CD4-positive, alpha-beta T cell treated with Interleukin-21 for 1 hour (primary cell): Measurements from ENCODE around the gene TDRD7.
A peak's percentile ranks its signal among the peaks of the same experiment; 100 is the strongest.

Experiments
- DNase-seq: peaks from one replicate; pipeline ENCODE4 v3.0.0-alpha.2; 2020

TDRD7 gene

DNA sequence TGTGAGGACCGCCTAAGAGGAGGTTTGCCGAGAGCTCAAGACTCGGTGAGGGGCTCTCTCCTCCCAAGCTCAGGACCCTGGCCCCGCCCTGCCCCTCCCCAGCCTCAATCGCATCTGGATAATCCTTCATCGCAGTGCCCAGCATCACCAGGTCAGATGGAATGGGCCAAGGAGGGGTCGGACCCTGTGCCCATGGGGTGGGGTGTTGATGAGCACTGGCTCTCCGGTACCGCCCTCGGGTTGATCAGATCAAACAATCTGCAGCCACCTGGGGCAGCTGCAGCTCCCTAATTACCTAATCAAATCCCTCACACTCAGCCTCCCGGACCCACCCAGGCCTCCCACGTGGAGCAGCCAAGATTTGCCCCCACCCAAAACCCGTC is 24.4 kb upstream of the TDRD7 start:
- no peak for DNase-seq

DNA sequence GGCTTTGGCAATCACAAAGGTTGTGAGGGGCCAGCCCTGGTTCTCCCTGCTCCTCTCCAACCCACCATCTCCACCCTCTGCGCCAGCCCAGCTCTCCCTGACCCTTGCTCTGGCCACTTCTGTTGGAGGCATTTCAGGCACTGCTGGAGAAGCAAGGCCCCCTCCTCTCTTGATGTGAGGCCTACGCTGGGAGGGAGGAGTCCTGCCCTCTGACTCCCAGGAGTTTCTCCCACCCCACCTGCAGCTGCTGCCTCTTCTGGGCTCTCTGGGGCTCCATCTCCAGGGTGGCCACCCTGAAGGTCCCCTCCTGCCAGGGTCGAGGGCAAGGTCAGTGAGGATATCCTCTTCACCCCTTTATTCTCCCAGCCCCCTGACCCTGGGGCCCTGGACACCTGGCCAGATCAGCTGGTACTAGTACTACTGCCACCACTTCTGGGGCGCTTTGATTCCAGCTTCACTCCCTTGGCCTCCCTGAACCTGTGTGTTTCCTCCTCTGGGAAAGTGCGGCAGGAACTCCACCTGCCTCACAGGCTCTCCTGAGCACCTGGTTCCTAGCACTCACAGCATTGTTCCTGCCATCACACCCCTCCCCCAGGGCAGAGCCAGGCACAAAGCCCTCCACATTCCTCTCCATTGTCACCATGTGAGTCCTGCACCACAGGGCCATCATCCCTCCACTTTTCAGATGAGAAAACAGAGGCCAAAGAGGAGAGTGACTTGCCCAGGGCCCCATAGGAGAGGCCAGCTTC is 23.8 kb upstream of the TDRD7 start:
- no peak for DNase-seq

DNA sequence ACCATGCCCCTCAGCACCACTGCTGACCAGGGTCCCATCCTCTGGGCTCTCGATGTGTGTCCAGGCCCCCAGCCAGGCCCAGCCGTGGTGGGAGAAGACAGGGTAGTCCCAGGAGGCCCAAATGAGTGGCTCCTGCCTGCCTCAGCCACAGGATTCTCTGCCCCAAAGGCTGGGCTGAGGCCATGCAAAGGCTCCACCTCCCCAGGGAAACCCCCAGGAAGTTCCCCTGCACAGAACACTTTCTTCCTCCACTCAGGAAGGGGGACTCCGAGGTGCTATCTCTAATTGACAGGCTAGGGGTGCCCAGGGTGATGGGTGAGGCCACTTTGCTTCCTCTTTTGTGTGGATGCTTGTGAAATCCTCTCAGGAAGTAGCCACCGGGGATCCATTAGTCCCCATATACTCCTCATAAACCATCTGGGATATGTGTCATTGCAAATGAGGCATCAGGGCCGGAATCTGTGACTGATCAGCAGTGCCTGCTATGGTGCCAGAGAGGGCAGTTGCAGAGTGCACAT is 23.1 kb upstream of the TDRD7 start:
- DNase-seq = peak; percentile 23

DNA sequence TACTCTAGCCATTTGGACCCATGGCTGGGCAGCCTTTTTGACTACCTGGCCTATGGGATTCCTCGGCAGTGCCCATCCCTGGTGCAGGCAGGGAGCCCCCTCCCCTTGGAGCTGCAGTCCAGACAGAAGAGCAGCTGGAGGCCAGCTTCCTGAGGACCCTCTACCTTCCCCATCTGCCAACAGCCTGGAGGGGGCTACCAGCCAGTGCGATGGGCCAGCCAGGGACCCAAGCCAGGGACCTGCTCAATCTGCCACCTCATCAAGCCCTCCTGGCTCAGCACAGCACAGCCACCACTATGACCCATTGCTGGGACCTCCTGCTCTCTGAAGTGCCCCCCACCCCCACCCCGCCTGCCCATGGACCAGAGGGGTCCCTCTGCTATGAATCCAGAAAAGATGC is 22.6 kb upstream of the TDRD7 start:
- DNase-seq = no peak

DNA sequence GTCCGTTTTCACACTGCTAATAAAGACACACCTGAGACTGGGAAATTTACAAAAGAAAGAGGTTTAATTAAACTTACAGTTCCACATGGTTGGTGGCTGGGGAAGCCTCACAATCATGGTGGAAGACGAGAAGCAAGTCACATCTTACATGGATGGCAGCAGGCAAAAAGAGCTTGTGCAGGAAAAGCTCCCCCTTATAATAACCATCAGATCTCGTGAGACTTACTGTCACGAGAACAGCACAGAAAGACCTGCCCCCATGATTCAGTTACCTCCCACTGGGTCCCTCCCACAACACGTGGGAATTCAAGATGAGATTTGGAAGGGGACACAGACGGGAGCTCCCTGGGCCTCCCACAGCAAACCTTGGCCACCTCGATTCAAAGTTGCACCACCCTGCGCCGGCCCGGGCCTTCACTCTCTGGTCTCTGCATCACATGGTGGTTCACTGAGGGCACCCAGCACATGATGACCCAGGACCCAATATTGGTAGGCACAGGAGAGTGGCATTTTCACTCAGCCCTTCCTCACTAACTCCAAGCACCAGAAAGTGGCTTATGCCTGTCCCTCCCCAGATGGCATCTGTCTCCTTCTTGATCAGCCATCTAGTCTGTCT is 21.0 kb upstream of the TDRD7 start:
- DNase-seq = no peak

DNA sequence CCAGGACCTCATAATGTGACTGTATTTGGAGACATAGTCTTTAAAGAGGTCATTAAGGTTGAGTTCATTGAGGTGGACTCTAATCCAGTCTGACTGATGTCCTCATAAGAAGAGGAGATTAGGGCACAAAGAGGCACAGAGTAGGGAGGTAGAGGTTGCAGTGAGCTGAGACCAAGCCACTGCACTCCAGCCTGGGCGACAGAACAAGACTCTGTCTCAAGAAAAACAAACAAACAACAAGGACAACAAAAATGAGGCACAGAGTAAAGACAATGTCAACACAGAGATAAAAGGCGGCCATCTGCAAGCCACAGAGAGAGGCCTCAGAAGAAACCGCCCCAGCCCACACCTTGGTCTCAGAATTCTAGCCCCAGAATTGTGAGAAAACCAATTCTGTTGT is 17.0 kb upstream of the TDRD7 start:
- DNase-seq = no peak

DNA sequence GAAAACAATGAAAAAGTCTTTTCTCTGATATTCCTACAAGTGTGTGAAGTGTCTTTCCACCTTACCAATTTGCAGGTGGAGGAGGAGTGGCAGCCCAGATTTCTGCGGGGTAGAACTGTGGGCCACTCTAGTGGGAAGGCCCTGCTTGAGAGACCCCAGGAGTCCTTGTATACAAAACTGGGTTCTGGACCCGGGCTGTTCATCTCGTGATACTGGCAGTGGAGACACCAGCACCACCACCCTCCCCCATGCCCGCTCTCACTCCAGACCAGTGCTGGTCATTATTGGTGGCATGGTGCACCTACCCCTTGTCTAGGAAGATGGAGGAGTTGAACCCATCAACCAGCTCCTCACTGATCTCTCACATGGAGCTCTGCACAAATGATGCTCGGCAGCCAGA is 16.2 kb upstream of the TDRD7 start:
- no peak for DNase-seq

DNA sequence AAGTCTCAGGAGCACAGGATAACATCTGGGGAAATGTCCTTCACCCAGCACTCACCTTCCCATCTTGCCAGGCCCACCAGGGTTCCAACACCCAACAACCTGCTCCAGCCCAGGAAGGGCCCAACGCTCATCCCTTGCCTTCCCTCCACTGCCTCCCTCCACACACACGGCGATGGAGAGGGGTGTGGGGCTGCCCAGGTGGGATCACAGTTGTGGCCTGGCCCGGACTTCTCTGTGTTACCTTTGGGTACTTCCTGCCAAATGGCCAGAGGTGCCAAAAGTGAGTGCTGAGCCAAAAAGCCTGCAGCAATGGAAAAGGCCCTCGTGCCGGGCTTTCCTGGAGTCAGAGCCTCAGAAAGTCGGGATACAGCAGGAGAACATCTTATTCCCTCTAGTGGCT is 15.6 kb upstream of the TDRD7 start:
- no peak for DNase-seq

DNA sequence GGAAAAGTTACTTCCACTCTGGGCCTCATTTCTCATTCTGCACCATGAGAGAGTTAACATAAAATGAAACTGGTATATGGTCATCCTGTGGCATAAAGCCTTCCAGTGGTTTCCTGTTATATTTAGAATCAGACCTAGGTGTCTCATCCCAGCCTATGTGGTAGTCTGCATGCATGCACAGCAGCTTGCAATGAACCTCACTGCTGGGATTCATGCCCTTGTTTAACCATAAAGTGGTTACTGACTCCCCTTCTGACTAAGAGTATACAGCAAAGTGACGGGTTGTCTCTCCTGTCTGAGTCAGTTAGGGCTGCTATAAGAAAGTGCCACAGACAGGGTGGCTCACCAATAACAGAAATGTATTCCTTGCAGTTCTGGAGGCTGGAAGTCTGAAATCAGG is 14.7 kb upstream of the TDRD7 start:
- no peak for DNase-seq

DNA sequence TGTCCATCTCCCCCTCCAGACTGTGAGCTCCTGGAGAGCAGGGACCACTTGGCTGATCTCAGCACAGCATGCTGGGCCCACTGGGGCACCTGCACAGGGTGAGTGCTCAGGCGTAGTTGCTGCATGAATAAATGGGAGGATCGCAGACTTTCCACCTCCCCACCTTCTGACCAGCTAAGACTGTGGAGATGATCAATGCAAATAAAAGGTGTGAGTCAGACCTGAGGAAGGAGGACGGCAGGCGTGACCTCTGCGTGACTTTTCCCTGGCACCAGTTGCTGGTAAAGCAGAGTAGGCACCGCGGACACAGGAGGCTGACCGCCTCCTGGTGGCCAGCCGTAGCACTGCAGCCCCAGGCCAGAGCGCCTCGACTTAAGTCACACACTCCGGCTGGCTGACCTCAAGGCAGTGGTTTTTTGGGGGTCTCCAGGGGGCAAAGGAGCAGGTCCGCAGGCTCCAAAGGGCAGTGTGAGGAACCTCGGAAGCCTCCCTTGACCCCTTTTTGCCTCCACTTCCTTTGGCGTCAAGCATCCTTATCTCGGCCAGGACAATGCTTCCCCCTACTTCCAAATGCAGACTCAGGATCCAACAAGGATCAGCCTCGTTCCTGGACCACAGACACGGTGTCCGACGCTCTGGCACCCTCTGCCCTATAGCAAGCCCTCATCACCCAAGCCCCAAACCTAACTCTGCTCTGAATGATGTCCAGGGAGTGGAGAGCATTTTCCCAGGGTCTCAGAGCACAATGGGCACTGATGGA is 12.7 kb upstream of the TDRD7 start:
- DNase-seq = peak; percentile 63

DNA sequence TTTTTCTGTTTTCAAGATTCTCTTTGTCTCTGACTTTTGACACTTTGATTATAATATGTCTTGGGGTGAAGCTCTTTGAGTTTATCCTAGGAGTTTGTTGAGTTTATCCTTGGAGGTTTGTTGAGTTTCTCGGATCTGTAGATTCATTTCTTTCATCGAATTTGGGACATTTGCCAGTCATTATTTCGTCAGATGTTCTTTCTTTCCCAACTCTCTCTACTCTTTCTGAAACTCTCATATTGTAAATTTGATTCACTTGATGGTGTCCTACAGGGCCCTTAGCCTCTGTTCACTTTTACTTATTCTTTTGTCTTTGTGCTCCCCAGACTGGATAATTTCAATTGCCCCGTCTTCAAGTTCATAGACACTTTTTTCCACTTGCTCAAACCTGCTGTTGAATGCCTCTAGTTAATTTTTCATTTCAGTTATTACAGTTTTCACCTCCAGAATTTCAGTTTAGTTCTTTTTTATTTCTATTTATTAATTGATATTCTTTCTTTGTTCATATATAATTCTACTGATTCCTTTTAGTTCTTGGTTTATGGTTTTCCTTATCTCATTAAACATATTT is 8.1 kb upstream of the TDRD7 start:
- DNase-seq = no peak

DNA sequence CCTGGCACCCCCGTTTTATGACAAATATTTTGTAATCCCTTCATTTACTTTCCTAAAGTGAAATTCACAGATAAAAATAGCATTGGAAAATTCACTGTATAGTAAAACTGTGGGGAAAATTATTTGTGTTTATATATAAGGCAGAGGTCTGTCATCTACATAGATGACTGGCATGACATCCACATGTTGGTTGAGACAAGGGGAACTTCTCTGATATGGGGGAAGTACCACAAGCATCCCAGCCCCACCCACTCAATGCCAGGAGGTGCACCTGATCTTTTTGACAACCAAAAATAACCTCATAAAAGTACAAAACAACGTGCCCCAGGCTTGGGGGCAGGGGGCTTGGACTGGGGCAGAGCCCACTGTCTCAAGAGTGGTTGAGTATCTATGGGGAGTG is 6.3 kb upstream of the TDRD7 start:
- DNase-seq = no peak

DNA sequence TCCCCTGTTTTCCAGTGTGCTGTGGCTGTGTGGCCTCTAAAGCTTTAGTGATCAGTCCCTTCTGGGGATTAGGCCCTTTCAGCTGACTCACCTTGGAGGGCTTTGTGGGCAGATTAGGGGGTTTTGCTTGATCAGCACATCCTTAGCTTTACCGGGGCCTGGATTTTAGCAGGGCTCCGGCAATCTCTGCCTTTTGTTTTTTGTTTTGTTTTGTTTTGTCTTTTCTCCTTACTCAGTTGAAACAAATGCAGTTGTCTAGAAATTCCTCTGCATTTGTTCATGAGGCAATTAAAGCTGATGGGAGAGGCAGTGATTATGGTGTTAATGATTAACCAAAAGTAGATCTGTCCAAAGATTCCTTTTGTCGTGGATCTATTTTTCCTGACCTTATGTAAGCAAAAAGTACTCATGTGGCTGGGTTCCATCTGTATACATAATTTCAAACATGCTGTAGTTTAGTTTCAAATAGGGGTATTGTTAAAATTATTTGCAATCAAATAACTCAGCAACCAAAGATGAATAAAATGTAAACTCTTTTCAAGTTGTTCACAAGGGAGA is 5.2 kb upstream of the TDRD7 start:
- DNase-seq = no peak

DNA sequence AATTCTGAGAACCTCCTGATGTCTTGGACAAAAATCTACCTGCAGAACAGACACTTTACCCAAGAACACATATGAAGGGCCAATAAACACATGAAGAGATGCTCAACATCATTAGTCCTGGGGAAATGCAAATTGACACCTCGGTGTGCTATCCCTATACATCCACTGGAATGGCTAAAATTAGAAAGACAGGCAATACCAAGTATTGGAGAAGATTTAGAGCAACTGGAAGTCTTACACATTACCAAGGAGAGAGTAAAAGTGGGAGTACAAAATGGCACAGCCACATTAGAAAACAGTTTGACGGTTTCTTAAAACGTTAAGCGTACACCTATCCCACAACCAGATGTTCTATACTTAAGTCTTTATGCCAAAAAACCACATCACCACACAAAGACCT is 3.3 kb upstream of the TDRD7 start:
- DNase-seq = no peak

DNA sequence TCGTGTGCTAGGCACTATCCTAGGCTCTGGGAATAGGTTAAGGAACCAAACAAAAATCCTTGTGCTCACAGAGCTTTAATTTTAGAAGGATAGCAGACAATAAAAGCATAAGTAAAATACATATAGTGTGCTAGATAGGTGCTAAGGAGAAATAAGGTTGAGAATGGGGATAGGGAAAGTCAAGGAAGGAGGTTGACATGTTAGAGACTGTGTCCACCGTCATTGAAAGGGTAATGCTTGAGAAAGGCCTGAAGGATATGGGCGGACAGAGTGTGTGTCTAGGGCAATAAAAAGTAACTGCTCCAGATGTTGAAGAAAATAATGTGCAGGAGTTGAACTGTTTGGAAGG is 482 bp upstream of the TDRD7 start:
- no peak for DNase-seq

DNA sequence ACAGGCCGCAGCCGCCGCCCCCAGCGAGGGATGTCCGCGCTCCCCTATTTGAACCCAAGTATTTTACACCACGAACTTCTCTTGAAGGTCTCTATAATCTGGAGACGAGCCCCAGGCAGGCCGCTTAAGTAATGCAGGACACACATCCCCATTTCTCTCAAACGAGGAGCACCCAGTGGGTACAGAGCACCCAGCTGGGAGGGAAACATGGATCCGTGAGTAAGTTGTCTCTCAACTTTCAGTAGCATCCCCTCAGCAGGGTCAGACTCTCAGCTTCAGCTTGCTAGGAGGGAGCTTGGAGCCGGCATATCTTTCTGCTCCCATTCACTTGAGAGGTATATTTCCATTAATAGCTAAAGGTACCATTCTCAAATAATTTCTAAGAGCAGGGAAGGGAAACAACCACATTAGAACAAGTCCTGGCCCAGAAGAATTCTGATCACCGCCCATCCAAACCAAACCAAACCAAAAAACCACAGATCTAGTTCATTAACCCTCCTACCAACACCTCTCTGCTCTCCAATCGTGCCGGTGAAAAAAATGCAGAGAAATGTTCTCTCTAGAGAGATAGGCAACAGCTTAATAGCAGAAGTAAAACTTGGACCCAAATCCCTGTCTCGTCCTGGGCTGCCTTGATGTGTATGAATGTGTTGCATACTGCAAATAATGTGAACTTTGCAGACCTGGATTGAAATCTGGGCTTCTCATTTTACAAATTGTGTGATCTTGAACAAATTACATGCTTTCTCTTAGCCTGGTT is 910 bp downstream of the TDRD7 start:
- peak; percentile 1 for DNase-seq

DNA sequence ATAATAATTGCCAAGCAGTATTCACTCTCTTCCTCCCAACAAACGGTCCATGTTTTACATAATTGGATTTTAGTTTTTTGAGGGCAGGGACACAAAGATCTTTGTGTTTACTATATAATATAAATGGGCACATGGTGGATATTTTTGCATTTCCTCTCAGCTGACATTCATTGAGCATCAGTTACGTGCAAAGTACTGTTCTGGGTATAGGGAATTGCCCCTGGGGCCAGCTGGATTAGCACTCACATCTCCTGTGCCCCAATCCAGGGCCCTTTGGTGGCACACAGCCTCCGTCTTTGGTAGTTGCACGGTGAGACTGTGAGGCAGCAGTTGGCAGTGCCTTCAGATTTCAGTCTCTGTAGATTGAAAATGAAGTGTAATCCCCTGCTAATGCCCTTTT is 1.6 kb downstream of the TDRD7 start:
- no peak for DNase-seq

DNA sequence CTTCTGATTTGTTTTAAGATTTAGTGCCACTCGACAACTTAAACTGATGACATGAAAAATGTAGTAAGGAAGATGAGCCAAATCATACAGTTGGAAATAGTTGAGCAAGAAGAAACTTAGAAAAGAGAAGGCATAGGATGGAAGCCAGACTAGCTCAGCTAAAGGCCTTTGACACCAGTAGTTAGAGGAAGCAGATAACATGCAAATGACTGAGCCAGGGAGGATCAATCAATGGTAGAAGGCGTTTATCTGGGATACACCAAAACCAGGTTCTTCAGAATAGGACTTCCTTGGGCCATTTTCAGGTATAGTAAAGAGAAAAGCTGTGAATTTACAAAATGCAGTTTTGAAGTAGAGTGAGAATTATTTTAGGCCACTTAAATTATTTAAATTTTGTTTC is 3.2 kb downstream of the TDRD7 start:
- no peak for DNase-seq

DNA sequence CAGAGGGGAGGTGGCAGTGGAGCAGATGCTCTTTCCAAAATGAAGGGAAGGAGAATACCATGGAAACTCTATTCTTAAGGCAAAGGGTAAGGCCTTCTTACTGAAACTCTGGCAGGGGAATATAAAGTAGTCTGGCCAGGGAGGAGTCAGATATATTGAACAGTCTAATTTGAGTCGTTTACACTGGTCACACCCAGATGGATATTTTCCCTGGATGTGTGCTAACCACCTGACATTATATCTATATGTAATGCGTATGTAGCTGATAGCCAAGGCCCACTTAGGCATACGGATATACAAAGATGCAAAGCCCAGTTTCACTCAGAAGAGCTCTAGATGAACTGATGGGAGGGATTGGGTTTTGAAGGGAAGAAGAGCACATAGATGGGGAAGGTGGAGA is 7.0 kb downstream of the TDRD7 start:
- DNase-seq = no peak

DNA sequence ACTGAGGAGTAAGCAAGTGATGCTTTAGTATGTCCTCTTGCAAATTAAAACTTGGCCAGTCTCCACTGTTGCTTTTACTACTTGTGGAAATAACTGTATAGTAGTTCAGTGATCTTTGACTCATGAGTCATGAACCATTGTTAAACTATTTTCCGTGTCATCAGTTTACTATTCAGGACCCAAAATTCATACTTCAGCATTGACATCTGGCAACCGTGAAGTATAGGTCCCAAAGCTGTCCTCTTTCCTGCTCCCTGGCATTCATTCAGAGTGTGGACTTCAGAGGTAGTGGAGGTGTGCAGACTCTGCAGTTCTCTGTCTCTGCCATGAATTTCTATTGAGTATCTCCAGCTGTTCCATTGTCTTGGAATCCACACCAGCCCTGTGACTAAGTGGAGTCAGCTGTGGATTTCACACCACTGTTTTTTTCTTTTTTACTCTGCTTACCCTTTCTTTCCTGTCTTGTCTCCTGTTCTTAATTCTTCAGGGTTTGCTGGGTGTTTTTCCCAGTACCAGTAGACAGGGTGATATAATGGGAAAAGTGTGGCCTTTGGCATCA is 7.5 kb downstream of the TDRD7 start:
- no peak for DNase-seq

DNA sequence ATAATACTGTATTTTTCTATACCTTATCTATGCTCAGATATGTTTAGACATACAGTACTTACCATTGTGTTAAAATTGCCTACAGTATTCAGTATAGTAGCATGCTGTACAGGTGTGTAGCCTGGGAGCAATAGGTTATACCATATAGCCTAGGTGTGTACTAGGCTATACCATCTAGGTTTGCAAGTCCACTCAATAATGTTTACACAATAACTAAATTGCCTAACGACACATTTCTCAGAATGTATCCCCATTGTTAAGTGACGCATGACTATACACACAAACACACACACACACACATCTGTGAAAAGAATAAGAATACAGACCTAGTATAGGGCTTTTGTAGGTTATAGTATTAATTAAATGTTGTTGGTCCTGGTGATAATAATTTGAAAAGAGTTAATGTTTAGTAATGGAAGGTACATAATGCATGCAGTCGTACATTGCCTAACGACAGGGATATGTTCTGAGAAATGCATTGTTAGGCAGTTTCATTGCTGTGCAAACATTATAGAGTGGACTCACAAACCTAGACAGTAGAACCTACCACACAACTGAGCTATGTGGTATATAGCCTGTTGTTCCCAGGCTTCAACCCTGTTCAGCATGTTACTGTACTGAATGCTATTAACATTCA is 13.6 kb downstream of the TDRD7 start:
- DNase-seq = no peak

DNA sequence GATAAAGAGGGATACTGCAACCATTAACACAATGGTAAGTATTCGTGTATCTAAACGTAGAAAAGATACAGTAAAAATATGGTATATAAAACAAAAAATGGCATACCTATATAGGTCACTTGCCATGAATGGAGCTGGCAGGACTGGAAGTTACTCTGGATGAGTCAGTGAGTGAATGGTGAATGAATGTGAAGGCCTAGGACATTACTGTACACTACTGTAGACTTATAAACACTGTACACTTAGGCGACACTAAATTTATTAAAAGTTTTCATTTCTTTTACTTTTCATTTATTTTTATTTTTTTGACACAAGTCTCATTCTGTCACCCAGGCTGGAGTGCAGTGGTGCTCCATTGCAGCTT is 14.1 kb downstream of the TDRD7 start:
- DNase-seq = no peak
